ENCODE data around the gene CEP112. TPM values are rescaled to one million over a fixed set of nuclear protein-coding genes. Genes with fewer than 3 reads are reported as not detected.
"Not testable (repeated sequence)": the region's sequence is repeated elsewhere in the genome, so short reads cannot be mapped to it uniquely, and the experiment has no call there.

Gene CEP112
- total RNA-seq, 1 donor from 2014 or later, result 131 TPM

DNA sequence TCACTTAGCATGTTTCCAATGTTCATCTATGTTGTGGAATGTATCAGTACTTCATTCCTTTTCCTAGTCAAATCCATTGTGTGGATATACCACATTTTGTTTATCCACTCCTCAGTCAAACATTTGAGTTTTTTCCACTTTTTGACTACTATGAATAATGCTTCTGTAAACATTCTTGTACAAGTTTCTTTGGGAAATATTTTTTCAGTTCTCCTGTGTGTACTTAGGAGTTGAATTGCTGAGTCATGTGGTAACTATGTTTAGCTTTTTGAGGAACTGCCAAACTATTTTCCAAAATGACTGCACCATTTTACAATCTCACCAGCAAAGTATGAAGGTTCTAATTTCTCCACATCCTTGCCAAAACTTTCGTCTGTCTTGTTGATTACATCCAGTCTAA is 406.8 kb downstream of the CEP112 start:
- DNase-seq (ENCODE audit: low spot score), result peak; percentile 85

DNA sequence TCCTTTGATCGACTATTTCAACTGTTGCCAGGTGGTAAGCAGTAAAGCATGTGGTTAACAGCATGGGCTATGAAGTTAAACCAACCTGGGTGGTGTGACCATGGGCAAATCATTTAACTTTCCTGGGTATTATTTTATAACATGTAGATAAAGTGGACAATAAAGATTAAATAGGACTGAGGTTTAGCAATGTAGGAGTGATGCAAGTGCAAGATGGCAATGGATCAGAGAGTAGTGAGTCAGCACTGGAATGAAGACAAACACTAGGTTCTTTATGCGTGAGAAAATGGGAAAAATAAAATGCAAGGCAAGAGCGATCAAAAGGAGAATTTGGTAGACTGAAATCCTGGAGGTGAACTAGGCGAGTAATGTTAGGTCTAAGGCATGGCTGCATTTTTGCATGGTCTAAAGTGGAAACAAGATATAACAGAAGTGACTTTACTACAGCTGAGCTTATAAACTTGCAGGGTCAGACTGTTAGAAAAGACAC is 408.0 kb downstream of the CEP112 start:
- peak; percentile 58 for DNase-seq (ENCODE audit: low spot score)

DNA sequence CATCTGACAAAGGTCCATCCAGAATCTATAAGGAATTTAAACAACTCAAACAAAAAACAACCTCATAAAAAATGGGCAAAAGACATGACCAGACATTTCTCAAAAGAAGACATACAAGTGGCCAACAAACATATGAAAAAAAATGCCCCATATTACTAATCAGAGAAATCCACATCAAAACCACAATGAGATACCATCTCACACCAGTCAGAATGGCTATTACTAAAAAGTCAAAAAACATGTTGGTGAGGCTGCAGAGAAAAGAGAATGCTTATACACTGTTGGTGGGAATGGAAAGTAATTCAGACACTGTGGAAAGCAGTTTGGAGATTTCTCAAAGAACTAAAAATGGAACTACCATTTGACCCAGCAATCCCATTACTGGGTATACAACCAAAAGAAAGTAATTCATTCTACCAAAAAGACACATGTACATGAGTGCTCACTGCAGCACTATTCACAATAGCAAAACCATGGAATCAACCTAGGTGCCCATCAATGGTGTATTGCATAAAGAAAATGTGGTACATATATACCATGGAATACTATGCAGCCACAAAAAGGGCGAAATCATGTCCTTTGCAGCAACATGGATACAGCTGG is 409.7 kb downstream of the CEP112 start:
- DNase-seq (ENCODE audit: low spot score), result not testable (repeated sequence)

DNA sequence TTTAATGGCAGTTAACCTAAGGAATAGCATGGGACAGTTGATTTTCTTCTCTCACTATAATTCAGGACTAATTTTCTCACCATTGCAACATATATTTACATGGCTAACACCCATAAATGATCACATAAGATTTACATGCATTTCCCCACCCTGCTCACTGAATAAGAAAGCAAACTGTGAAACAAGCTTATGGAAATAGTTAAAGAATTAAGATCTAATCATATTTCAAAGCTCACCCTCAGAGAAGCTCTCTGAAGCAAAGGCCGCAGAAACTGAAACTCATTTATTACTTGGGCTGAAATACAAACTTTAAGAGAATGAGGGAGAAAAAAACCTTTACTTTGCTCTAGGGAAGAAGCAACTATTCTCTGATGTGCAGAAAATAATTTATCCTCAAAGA is 411.8 kb downstream of the CEP112 start:
- DNase-seq (ENCODE audit: low spot score), result no peak

DNA sequence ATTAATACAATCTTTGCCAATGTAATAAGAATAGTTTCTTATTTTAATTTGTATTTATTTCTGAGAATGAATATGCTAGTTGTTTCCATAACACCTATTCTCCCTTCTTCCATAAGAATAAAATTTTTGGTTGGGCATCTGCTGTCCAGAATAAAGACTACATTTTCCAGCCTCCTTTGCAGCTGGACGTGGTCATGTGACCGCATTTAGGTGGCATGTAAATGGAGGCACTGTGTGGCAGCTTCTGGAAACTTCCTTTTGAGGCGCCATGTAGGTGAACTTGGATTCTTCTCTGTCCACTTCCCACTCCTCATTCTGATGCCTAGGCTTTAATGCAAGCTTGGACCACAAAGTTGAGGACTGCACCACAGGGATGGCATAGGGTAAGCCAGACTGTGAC is 415.0 kb downstream of the CEP112 start:
- no peak for DNase-seq (ENCODE audit: low spot score)

DNA sequence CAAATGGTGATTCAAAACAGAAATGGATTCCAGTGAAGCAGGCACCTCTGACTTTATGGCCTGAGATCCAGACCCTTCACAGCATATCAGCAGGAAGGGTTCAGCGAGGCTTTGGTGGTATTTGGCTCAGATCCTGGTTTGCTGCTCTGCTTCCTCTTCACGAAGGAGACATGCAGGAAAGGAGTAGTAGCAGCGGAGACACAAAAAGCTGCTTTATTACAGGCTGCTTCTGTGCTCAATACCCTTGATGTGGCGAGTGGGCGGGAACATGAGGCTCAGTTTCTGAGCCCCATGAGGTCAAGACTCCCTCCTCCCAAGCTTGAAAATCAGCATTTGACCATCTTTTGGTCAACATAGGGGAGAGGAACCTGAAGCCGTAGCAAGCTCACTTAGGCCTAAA is 417.1 kb downstream of the CEP112 start:
- peak; percentile 90 for DNase-seq (ENCODE audit: low spot score)

DNA sequence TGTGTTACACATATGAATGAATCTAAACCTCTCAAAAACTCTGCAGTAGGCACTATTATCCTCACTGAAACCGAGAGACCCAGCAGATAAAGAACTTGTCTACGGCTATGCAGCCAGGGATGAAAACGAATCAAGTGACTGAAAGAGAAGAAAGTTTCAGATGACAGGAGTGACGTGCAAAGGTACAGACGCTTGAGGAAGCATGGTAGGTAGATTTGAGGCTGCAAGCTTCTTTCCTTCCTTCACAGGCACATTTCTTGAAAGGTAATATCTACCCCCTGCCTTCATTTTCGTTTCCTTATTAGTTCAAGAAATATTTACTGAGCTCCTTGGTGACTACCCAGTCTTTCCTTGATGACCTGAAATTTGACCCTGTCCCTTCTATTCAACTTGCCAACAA is 418.9 kb downstream of the CEP112 start:
- DNase-seq (ENCODE audit: low spot score), result no peak

DNA sequence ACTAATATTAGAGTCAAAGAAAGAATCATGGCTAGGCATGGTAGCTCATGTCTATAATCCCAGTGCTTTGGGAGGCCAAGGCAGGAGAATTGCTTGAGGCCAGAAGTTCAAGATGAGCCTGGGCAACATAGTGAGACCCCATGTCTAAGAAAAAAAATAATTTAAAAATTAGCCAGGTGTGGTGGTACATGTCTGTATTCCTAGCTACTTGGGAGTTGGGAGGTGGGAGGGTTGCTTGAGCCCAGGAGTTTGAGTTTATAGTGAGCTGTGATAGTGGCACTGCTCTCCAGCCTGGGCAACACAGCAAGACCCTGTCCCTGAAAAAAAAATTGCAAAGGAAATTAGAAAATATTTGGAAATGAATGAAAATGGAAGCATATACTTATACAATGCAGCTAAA is 420.2 kb downstream of the CEP112 start:
- no peak for DNase-seq (ENCODE audit: low spot score)

DNA sequence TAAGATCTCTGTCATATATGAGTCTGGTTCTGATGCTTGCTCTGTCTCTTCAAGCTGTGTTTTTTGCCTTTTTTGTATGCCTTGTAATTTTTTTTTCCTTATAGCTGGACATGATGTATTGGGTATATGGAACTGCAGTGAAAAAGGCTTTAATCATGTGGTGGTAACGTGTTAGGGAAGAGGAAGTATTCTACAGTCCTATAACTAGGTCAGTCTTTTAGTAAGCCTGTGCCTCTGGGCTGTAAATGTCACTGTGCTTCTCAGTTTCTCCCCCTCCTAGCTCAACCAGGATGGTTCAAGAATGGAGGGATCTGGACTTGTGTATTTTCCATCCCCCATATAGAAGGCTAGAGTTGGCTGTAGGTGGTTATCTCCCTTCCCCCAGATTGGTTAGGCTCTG is 428.1 kb downstream of the CEP112 start:
- DNase-seq (ENCODE audit: low spot score), result no peak

DNA sequence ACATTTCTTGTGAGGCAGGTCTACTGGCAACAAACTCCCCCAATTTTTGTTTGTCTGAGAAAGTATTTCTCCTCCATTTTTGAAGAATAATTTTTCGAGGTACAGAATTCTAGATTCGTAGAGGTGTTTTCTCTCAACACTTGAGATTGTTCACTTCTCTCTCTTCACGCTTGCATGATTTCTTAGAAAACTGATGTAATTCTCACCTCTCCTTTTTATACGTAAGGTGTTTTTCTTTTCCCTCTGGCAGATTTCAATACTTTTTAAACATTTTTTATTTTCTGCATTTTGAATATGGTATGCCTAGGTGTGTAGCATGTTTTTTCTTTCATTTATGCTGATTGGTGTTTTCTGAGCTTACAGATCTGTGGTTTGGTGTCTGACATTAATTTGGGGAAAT is 429.0 kb downstream of the CEP112 start:
- no peak for DNase-seq (ENCODE audit: low spot score)

DNA sequence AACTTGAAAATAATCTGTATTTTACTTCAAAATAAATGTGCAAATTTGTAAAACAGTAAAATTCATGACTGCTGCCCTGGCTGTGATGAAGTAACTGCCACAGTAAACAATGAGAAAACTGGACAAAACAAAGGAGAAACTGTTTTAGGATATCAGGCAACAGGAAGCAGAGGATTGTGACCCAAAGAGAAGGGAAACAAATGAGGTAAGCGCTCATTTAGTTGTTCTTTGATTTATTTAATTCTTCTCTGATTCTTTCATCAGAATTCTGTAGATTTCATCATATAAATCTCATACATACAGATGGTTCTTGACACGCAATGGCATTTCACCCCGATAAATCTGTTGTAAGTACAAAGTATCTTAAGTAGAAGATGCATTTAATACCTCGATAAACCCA is 432.4 kb downstream of the CEP112 start:
- DNase-seq (ENCODE audit: low spot score), result no peak

DNA sequence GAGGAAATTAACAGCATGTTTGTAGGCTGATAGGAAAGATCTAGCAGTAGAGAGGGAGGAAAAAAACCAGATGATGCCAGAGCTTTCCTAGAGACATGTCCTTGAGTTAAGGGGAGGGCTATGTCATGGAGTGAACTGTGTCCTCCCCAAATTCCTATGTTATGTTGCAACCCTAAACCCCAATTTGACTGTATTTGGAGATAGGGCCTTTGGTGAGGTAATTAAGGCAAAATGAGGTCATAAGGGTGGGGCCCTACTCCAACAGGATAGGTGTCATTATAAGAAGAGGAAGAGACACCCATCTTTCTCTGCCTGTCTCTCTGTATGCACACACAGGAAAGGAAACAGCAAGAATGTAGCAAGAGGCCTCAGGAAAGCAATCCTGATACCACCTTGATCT is 435.2 kb downstream of the CEP112 start:
- no peak for DNase-seq (ENCODE audit: low spot score)

DNA sequence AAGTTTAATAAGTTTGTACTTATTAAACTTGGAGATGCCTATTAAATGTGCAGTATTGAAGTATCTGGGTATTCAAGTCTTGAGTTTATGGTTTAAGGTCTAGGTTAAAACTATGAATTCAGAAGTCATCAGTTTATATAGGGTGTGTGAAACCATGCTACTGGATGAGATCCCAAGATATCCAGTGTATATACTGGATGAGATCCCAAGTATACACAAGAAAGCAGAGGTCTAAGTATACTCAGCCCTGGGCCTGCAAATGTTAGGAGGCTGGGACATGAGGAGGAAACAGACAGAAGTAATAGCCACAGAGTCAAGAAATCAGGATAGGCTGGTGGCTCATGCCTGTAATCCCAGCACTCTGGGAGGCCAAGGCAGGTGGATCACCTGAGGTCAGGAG is 436.1 kb downstream of the CEP112 start:
- no peak for DNase-seq (ENCODE audit: low spot score)

DNA sequence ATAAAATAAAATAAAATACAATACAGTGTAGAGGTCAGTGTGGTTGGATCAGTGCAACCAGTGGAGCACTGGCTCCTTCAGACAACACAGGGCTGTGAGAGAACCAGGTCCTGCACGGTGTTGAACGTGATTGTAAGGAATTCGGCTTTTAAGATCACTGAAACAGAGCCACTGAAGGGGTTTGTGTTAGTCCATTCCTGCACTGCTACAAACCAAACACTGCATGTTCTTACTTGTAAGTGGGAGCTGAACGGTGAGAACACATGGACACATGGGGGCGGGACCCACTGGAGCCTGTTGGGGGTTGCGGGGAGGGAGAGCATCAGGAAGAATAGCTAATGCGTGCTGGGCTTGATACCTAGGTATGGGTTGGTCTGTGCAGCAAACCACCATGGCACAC is 437.3 kb downstream of the CEP112 start:
- DNase-seq (ENCODE audit: low spot score), result no peak

DNA sequence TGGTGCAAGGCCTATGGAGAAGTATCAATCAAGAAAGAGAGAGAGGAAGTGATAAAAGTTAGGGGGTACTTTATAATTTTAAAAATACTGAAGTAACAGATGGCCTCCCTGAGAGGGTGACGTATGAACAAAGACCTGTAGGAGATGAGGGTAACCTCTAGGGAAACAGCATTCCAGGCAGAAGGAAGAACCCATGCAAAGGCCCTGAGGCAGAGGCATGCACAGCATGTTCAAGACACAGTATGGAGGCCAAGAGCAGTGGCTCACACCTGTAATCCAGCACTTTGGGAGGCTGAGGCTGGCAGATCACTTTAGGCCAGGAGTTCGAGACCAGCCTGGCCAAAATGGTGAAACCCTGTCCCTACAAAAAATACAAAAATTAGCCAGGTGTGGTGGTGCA is 437.9 kb downstream of the CEP112 start:
- DNase-seq (ENCODE audit: low spot score), result no peak

DNA sequence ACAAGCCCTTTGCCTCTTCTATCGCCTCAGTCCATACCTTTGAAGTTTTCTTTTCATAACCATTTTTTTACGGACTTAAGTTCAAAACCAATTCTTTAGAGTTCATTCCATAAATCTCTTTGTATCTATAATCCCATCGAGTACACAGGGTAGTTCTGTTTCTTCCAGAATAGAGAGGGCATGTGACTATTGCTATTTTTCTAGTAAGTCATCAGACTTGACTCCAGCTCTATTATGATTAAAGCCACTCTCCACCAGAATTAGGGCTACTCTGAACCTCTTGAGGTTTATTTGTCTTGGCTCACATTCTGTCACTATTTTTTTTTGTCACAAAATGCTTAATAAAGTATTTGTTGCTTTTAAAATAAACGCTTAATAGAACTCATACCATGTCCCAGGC is 438.6 kb downstream of the CEP112 start:
- no peak for DNase-seq (ENCODE audit: low spot score)

DNA sequence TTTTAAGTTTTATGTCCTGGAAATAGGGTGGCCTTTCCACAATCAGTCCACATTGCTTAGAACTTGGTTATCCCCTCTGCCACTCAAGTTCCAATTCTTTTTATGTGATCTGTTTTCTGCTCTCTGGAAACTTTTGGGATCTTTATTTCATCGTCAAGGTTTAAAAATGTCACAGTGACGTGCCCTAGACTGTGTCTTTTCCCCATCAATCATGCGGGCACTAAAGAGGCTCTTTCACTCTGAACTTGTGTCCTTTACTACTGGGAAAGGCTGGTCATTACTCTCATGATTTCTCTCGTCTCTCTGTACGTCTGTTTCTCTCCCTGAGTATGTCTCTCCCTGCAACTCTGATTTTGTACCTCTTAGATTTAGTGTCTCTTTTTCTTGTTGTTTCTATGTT is 440.7 kb downstream of the CEP112 start:
- DNase-seq (ENCODE audit: low spot score), result peak; percentile 10

DNA sequence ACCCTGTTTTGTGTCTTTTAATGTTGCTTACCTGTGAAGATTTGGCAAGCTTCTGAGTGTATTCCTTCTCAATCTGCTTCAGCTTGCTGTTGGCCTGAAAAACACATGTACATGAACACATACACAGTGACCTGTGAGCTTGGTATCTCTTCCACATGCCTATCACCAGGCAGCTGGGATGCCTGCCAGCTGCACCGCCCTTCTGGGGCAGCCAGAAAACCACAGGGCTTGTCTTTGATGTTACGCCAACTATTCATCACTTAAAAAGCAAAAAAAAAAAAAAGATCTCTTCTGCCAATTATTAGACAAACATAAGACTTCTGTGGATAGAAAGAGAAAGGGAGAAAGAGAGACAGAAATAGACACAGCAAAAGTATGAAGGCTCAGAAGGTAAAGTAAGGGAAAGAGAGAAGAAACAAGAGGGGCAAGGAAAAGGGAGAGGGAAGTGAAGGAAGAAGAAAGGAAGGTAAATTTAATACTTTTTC is 441.3 kb downstream of the CEP112 start:
- DNase-seq (ENCODE audit: low spot score), result peak; percentile 94

DNA sequence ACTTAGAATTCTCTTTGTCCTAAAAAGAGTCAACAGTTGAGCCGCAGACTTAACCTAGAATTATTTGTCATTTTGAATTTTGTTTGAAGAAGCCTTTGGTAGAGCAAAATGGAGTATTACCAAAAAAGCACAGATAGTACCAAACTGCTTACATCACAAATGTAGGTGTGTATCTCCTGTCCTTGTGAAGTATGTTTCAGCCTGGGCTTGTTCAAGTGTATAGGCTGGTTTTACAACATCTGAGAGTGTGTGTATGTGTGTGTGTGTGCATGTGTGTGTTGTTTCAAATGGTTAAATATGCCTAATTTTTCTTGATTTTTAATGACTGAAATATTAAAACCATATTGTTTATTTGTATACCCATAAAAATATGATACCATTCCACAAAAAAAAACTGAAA is 441.8 kb downstream of the CEP112 start:
- peak; percentile 29 for DNase-seq (ENCODE audit: low spot score)

DNA sequence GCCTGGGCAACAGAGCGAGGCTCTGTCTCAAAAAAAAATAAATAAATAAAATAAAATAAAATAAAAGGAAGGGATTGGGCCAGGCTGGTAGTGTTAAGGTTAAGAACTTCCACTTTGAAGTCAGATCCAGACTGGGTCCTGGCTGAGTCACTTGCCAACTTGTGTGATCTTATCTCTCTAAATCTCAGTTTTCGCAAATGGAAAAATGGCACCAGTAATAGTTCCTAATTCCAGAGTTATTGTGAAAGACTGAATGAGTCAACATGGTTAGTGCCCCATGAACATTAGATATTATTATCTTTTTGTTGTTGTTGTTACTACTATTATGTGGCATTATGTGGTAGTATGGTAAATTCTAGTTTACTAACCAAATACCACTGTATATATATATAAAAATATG is 442.5 kb downstream of the CEP112 start:
- DNase-seq (ENCODE audit: low spot score), result peak; percentile 8

DNA sequence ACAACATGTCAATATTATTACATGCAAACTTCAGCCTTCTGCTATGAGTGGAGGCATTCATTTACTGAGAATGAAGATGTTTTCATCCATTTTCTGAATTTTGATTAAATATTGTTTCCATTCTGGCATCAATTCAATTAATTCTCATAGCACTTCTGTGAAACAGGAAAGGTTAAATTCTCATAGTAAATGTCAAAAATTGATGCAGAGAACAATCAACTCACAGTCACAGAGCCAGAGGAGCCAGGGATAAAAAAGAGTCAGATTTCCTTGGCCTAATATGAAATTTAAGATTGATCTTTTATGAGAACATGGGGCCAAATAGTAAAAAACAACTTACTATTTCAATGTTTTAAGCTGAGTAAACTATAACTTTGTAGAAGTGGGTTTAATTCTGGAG is 446.7 kb downstream of the CEP112 start:
- DNase-seq (ENCODE audit: low spot score), result no peak

DNA sequence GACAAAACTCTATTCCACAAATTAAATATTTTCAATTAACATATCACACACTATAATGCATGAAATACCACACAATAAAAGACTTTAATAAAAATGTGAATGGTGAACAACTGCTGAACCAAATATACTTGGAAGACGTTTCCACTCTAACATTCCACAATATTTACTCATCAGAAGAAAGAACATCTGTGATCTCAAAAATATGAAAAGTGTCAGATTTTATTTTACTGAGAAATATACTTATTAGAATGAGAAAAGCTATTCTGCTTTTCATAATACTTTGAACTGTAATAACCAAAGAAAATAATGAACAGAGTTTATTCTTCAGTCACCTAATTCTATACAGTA is 448.7 kb downstream of the CEP112 start:
- peak; percentile 64 for DNase-seq (ENCODE audit: low spot score)

DNA sequence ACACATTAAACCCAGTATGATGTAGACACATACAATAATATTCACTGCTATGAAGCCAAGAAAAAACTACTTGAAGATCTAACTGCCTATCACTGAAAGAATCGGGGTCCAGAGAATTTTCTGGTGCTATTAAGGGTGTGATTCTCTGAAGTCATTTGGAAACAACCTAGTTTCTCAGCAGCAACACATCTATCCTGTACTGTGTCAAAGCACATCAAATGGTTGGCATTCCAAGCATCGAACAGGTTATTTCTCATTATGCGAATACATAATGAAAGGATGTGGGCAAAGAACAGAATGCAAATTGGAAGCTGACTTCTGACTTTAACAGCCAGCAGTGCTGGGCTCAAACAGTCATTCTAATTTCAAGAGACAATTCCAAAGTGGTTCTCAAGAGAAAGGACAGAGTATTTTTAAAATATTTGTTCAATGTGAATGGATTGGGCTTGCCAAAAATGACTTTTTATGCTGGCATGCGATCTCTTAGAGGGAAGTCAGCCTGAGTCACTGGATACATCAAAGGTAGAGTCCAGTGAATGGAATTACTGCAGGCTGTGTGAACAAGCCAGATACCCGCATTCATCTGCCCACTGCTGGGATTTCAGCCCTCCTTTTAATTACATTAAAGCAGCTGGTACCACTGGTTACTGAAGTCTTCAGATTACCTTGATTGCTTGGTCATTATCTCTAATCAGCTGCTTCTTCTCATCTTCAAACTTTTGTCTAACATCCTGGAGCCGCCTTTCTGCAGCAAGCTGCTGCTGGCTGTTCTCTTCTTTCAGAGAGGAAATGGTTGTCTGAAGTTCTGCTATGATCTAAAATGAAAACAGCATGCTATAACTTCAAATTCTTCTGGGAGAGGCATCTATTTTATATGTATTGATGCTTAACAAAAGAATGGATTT is 449.3 kb downstream of the CEP112 start:
- DNase-seq (ENCODE audit: low spot score), result peak; percentile 74
